HG02852 (cell line): ENCODE data around the gene FASN.
A peak's percentile ranks its signal among the peaks of the same experiment; 100 is the strongest.

ENCODE experiments used
- ATAC-seq: cut with Tn5 transposase; IDR thresholded peaks from one replicate; pipeline ENCODE4 v1.9.1; 2021; ENCODE audit warnings: mild to moderate bottlenecking, moderate library complexity; ENCODE audit not compliant: unreplicated experiment

Gene FASN

DNA sequence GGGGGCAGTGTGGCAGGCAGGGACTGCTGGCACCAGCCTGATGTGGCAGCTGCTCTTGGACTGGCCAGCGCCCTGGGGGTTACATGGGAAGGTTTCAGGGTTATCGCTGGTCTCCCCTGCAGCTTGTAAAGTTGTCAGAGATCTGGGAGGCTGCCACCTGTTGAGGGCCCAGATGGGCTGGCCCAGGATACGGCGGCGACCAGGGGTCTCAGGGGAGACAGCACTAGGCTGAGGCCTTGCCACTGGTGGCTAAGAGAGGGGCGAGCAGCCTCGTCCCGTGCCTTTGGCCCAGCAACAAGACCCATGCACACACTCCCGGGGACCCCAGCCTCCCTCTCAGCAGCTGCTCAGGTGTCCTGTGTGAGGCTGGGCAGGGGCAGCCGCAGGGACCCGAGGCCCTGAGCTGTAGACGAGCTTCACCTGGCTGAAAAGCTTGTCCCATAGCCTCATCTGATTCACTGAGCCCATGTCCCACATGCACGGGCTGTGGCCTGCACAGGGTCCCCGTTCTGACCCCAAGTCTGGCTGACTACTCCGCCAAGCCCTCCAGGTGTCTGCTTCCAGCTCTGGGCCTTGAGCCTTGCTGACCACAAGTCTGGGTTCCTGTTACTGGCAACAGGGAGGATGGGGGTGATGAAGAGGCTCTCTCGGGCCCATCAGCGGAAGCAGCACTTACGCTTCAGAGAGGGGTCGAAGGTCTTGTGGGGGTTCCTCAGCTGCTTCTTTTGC, 38.6 kb downstream of the FASN start:
- no peak for ATAC-seq

DNA sequence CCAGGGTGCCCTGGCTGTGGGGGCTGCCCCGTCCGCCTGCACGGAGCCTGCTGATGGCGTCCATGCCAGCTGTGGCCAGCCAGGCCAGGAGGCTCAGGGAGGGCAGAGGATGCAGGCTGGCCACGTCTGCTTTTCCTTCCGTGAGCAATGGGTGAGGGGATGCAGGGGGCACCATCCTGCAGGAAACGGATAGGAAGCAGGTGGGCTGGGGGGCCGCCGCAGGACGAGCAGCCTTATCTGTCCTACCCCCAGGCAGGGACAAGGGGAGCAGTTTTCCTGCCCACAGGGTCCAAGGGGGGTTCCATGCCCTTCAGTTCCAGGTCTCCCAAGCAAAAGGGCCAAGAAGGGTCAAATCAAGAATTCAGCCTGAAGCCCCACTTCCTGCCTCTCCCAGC, 39.2 kb downstream of the FASN start:
- no peak for ATAC-seq

DNA sequence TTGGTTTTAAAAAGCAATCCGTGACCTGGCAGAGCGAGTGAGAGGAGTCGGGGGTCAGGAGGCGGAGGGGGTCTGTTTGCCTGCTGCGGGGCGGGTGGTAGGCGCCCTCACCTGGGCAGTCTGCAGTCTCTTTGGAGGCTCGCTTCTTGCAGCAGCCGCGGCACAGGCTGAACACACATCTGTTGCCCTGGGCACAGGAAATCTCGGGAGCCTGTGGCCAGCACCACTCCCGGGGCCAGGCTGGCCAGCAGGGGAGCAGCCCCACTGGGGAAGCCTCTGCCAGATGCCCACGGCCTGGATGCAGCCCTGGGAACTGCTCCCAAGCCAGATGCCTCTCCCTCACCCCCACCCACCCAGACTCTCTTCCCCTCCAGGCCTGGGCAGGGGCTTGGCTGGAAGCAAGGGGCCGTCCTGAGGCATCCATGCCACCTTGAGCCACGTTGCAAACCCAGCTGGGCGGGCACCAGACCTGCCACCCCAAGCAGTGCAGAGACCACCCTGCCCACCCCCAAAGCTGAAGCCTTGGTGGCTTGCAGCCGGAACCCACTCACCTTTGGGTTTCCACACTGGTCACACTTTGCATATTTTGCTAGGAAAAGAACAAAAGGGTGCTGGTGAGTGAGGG, 39.7 kb downstream of the FASN start:
- ATAC-seq = no peak

DNA sequence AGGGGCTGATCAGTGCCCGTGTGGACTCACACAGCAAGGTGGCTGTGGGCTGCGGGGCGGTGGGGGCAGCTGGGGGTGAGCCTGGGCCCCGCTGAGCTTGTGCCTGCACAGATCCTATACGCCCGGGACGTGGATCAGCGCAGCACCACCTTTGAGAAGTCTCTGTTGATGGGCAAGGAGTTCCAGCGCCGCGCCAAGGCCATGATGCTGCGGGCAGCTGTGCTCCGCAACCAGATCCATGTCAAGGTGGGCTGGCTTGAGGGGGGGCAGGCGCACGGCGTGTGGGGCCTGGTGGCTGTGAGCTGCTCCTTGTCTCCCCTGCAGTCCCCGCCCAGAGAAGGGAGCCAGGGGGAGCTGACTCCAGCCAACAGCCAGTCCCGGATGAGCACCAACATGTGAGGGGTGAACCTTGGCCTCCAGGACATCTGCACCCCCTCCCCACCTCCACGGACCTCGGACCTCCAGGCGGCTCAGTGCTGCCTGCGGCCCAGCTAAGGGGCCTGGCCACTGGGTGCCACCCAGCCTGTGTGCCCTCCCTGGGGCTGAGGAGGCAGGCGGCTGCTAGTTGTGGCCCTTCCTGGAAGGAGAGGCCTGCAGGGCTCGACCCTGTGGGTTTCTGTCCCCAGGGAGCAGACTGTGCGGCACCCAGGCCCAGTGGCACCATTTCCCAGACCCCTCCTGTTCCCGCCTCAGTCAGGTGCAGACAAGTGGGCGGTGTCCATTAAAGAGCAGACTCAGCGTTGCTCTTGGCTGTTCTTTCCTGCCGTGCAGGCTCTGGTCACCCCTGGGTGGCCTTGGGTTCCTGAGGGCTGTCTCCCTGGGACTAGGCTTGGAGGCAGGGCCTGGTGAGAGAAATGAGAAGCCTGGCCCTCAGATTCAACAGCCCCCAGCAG, 41.1 kb downstream of the FASN start:
- ATAC-seq = no peak

DNA sequence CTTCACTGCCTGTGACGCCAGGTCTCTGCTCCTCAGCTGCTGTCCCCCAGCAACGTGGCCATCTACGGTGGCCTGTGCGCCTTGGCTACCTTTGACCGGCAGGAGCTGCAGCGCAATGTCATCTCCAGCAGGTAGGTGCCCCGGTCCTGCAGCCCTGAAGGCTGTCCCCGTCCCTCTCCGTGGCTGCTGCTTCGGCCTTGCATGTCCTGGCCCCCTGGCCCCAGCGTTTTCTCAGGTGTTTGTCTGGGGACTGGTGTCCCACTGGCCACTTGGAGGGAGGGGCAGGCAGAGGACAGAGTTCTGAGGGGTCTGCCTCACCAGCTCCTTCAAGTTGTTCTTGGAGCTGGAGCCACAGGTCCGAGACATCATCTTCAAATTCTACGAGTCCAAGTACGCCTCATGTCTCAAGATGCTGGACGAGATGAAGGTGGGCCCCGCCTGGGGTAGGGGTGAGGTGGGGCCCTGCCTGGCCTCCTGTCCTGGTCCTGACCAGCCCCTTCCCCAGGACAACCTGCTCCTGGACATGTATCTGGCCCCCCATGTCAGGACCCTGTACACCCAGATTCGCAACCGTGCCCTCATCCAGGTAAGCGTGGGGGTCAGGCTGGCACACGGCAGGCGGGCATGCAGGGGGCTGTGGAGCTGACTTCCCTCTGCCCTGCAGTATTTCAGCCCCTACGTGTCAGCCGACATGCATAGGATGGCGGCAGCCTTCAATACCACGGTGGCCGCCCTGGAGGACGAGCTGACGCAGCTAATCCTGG, 41.9 kb downstream of the FASN start:
- ATAC-seq = no peak

DNA sequence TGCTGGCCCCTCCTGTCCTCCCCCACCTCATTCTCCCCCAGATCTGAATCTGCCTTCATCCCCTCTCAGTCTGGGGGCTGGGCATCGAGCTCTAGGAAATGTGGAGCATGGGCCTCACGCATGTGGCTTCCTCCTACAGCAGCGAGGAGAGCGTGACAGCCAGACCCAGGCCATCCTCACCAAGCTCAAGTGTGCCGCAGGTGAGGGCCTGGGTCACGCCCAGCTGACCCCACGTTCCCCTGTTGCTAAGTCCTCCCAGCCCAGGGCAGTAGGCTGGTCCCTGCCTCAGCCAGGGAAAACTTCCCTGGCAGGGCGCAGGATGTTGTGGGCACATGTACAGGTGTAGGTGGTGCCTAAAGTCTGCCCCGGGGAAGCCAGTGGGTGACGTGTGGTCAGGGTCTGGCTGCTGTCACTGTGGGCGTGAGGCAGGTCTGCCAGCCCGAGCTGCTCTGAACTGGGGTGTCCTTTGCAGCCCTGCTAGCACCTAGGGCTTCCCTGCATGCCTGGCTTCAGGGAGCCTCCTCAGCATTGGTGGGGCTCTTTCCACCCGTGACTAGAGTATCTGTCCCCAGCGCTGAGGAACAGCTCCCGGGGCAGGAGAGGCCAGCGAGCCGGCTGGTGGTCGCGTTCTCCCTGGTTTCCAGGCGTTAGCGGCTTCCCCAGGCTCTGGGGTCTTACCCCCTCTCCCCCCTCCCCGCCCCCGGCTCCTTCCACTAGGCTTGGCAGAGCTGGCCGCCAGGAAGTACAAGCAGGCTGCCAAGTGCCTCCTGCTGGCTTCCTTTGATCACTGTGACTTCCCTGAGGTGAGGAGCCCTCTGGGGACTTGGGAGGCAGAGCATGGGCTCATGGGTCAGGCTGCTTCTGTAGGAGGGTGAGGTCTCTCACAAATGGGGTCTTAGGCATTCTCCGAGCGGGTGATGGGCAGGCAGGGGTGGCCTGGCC, 42.7 kb downstream of the FASN start:
- no peak for ATAC-seq

DNA sequence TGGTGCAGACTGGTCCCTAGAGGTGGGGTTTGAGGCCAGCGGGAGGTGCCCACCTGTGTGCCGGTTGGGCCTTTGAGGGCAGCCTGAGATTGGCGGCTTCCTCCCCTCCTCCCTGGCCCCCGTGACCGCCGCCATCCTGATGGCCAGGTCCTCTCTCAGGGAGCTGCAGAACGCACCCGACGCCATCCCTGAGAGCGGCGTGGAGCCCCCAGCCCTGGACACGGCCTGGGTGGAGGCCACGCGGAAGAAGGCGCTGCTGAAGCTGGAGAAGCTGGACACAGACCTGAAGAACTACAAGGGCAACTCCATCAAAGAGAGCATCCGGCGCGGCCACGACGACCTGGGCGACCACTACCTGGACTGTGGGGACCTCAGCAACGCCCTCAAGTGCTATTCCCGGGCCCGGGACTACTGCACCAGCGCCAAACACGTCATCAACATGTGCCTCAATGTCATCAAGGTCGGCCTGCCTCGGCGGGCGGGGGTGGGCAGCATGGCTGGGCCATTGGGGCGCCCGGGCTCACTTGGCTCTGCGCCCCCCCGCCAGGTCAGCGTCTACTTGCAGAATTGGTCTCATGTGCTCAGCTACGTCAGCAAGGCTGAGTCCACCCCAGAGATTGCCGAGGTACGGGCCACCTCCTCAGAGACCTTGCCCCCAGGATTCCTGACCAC, 43.5 kb downstream of the FASN start:
- no peak for ATAC-seq

DNA sequence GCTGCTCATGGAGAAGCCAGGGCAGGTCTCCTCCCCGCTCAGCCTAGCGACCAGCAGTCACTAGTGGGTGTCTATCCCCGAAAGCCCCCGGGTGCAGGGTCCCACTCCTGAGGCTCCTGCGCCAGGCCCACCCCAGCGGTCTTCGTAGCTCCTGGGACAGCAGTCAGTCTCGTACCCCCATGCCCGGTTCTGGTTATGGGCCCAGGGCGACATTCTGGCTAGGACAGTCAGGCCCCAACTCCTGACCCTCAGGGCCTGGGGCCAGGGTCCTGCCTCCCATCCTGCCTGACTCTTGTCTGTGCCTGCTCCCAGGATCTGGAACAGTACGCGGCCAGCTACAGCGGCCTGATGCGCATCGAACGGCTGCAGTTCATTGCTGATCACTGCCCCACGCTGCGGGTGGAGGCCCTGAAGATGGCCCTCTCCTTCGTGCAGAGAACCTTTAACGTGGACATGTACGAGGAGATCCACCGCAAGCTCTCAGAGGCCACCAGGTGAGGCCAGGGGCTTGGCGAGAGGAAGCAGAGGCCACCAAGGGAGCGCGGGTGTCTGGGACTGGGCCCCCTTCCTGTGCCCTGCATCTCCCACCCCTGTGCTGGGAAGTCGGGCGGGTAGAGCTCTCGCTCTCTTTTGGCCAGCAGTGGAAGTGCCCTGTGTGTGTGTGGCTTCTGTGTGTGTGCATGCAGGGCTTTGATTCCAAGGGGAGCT, 44.3 kb downstream of the FASN start:
- ATAC-seq = no peak

DNA sequence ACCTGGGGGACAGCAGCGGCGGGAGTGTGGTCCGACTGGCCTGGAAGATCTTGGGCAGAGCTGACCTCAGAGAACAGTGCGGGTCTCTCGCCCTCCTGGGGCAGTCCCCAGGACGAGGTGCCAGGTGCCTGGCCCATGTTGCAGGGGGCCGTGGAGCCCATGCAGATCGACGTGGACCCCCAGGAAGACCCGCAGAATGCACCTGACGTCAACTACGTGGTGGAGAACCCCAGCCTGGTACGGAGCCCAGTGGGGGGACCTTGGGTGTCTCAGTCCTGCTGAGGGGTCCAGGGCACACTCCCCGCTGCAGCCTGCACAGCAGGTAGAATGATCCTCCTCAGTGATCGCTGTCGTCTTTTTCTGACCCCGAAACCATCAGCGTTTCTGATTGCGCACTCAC, 44.9 kb downstream of the FASN start:
- no peak for ATAC-seq

DNA sequence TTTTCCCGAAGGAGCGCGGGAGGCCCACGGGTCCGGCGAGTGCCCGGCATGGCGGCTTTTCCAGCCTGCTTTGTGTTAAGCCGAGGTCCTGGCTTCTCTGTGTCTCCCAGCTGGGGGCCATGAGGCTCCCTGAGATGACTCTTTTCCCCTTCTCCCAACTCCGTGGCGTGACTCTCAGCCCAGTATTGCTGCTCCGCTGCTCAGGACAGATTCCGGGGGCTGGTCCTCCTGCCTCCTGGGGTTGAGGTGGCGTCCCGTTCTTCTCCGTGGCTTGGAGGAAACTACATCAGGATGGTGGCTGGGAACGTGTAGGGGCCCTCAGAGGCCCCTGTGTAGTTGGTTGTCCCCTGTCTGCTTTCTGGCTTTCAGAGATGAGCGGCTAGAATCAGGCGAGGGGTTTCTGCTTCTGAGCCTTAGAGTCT, 45.4 kb downstream of the FASN start:
- no peak for ATAC-seq

DNA sequence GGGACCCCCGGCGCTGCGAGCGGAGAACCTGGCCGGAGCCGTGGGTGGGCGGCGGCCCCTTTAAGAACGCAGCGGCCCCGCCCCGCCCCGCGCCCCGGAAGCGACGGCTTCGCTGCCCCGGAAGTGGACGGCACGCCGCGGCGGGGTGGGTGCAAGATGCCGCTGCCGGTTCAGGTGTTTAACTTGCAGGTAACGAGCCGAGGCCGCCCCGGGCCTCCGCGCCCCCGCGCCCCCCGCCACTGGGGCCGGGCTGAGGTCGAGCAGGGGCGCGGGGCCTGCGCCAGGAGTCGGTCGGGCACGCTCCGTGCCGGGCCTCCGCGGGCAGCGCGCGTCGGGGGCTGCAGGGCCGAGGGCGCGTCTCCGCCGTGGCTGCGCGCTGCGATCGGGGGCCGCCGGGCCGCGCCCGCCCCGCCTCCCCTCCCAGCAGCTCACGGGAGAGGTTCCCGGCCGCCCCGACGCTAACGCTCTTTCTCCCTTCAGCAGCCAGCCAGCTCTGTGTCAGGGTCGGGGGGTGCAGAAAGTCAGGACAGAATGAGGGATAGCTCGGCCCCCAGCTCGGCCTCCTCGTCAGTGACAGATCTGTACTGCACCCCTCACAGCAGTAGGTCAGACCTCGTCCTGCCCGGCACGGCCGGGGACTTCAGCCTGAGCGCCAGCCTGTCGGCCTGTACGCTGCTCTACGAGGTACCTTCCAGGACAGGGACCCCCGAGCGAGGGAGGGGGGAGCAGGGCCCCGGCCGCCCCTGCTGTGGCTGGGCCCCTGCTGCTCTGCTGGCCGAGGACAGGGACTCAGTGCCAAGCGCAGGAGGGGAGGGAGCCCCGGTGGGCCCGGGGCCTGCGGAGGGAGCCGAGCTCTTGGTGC, 46.0 kb downstream of the FASN start, which contains the start of the genes GPS1 and RFNG:
TSS of gene GPS1 (plus strand) at position 123 of the 862 bp plus-strand sequence. CDS start at position 157, 34 bp downstream.
TSS of gene RFNG (minus strand) at position 36 of the 862 bp plus-strand sequence. CDS start 45 bp downstream, outside the sequence.
- peak; percentile 58 for ATAC-seq

DNA sequence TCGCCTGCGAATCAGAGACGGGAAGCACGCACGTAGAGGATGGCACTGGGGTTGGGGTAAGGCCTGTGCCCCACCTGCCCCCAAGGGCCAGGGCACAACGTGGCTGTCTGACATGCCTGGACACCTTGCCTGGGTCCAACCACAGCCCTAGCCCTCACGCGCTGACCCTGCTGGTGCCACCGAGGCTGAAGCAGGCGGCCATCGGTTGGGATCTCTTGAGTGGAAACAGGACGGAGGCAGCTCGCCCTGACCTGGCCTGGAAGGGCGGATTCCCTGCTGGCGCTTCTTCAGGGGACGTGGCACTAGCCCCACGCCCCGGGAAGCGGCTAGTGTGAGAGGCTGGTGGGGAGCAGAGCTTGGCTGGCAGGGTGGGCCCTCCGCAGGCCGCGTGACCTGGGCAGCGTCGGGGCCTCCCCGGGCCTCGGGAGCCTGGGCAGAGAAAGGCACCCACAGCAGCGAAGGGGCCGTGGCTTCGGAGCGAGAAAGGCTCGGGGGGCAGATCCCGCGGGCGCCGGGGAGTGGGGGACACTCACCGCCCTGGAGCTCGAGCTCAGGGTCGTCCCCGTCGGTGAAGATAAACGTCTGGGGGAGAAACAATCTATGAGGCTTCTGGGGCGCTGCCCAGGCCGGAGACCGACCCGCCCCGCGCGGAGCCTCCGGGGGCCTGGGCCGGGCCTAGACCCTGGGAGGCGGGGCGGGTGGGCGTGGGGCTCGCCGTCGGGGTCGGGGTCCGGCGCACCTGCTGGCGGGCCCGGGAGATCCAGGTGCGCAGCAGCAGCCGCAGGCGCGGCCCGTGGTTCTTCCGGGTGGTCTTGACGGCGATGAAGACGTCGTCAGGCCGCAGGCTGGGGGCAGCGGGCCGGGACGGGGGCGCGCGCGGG, 47.0 kb downstream of the FASN start:
- ATAC-seq = no peak

DNA sequence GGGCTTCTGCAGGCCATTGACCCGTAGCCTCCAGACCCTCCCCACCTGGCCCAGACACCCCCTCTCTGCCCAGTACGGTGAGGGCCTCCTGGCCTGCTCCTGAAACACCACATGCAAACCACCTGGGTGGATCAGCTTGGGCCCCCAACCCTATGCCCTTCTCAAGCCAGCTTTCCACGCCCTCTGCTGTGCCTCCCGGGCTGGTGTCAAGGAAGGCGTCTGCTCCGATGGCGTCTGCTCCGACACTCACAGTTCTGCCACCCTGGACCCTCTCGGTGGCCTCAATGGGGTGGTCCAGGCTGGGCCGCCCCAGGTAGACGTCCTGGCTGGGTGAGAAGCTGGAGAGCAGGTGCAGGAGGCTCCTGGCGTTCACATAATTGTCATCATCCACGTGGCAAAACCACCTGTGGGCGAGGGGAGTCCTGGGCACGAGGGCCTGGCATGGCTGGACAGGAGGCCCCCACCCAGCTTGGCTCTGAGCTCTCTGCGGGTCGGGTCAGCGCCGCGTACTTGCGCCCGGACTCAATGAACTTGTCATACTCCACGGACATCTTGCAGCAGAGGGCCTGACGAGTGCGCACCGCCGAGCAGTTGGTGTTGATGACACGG, 47.8 kb downstream of the FASN start:
- no peak for ATAC-seq

DNA sequence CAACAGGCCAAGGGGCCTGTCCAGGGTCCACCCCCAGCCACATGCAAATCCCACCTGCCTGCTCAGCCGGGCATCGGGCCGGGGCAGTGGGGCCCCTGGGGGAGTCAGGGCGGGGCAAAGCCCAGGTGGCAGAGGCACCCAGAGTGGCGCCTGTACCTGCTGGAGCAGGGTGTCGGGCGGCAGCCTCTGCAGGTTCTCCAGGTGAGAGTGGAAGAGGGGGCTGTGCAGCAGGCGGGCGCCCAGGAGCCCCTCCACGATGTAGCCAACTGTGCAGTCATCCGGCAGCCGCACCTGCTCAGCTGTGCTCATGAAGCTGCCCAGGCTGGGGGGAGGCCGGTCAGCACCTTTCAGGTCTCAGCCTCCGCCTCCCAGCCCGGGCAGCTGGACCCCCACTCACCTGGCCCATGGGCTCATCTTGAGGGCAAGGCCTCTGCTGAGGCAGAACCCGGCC, 48.5 kb downstream of the FASN start:
- no peak for ATAC-seq

DNA sequence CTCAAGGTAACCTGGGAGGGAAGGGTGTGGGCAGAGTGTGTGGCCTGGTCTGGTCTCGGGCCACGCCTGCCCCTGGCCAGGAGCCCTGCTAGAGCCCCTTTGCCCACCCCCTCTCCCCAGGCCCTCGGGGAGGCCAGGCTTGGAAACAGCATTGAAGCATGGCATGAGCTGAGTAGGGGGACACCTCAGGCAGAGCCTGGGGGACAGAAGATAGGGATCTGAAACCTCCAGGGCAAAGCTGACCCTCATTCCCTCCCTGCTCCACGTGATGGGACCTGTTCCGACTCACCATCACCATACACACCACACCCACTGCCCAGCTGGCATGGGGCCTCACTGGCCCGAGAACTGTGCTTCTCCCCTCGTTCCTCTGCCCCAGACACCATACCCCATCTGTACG, 48.9 kb downstream of the FASN start:
- ATAC-seq = no peak

DNA sequence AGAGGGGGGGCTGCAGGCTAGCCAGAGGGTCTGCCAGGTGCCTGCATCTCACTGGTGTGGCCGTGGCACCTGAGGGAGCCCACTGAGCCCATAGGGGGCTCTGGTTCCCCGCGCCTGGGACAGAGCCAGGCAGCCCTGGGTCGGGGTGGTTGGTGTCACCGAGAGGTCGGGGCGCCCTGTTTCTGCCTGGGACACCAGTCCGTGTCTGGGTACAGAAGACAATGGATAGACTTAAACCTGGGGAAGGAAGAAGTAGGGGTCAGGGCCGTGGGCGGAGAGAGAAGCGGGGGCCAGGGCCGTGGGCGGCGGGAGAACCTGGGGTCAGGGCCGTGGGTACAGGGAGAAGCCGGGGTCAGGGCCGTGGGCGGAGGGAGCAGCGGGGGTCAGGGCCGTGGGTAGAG, 49.5 kb downstream of the FASN start:
- no peak for ATAC-seq
